GM19397 (cell line): ENCODE results near the gene STIM1.

ENCODE experiments used
- ATAC-seq: cut with Tn5 transposase; IDR thresholded peaks from one replicate; pipeline ENCODE4 v1.9.1; 2021; ENCODE audit warnings: mild to moderate bottlenecking, moderate library complexity; ENCODE audit not compliant: unreplicated experiment

STIM1 gene

DNA sequence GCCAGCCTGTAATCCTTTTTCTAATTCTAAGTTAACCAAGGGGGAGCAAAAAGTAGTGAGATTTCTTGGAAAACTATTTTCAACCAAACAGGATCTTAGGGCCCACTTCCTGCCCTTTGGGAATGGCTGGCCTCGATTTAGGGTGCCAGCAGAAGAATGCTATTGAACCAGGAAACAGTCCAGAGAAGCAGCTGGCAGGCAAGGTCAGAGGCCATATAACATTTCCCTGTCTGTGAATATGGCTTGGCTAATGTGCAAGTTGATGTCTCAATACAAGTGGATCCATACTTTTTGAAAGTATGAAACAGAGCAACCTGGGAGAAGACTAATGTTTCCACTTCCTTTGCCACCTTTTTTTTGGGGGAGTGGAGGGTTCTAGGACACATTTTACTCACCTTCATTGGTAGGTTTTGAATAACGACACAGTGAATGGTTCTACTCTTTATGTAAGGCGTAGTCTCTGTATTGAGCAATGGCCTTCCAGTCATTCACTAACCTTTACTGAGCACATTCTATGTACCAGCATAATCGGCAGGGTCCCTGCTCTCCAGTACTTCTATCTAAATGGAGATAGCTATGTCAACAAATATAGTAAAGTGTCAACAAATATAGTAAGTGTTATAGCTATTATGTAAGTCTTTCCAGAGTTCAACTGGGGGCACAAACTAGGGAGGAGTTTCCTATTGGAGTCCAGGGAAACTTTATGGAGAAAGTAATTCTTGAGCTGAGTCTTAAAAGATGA is 204.9 kb downstream of the STIM1 start:
- no peak for ATAC-seq

DNA sequence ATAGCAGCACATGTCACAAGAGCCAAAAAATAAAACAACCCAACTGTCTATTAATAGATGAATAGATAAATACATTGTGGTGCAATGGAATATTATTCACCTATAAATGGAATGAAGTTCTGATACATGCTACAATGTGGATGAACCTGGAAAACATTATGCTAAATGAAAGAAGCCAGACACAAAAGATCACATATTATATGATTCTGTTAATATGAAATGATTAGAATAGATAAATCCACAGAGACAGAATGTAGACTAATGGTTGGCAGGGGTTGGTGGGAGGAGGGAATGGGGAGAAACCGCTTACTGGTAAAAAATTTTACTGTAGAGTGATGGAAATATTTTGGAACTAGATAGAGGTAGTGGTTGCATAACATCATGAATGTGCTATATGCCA is 206.2 kb downstream of the STIM1 start:
- ATAC-seq, result no peak

DNA sequence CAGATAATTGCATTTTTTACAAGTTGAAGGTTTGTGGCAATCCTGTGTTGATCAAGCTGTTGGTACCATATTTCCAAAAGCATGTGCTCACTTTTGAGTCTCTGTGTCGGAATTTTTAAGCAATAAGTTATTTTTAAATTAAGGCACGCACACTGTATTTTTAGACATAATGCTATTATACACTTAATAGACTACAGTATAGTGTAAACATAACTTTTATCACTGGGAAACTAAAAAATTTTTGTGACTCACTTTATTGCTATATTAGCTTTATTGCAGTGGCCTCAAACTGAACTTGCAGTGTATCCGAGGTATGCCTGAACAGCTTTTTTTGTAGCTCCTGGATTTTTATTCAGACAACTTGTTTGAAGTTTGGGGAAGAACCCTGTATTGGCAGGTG is 207.9 kb downstream of the STIM1 start:
- ATAC-seq, result no peak

DNA sequence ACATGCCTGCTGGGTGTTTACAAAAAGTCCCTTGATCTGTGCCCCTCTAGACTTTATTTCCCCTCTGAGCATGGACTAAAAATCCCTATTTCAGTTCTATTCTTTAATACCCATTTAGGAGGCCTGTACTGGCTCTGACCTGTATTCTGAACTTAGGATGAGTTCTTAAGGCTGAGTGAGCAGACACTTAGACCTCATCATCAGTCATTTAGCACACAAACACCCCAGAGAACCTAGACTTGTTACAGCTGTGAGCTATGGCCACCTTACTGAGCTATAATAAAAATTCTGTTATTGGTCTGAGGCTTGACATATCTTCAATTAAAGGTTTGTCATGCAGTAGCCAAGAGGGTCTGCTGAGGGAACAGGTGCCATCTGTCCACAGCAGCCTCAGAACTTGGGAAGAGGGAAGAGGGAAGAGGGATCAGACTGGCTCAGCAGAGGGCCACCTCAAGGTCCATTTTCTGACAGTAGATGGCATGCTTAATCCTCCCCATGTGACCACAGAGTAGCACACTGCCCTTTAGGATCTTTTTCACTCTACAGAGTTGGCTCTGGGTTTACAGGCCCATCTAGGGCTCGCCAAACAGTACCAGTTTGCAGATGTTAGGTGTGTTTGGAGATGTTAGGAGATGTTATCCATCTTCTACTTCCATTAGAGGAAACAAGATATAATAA is 209.0 kb downstream of the STIM1 start:
- no peak for ATAC-seq

DNA sequence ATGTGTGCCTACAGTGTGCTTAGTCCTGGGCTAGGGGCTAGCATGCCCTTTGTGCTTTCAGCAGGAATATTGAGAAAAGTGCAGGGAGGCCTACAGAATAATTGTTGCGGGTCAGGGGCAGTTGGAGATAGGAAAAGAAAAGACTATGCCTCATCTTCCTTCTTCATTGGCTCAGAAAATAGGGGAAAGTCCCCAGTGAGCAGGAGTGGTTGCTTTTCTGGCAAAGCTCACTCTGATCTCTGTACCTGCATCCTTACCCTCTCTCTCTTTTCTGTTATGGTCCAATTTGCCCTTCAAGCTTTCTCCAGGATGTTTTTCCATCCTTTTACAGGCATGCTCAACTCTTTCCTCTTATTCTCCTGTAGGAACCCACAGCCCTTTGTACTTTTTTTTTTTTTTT is 209.6 kb downstream of the STIM1 start:
- ATAC-seq, result no peak

DNA sequence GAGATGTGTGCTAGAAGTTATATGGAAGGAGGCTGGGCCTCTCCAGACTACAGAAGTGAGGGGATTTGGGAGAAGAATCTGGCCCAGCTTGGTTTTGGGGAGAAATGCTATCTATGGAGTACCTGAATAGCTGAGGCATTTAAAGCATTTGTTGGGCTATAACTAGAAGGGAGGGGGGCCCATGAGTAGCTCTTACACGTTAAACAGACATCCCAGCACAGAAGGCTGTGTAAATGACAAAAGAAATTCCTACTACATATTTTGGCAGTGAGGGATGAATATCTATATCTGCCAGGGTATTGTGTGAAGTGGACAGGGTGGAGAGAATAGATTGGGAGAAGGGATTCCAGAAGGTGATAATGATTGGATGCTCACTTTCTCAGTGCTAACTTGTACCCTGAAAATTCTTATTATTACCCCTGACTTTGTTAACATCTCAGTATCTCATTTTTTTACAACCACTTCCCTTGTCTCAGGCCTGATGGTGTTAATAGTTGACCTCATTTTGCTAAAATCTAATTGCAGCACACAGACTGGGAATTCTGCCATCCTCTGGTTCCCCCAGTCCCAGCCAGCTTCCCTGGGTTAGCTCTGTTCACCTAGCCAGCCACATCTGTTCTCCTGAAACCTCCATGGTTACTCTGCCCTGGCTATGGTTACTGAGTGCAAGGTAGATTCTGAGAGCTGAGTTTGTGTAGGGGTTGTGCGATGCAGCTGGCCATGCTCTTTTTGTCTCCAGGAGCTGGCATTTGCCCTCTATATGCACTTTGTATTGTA is 210.3 kb downstream of the STIM1 start:
- ATAC-seq, result no peak

DNA sequence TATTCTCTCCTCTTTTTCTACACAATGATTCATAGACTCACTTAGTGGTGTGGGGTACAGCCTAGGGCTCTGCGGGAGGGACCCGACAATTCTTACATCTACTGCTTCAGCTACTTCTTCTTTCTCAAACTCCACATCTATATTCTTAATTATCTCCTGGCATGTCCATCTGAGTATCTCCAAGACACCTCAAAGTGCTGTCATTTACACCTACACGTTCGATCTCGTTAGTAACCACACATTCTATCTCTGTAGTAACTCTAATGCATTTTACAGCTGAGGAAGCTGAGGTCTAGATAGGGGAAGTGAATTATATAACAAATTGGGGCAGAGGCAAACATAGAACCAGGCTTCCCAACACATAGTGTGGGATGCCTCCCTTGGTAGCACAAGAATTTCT is 211.4 kb downstream of the STIM1 start:
- no peak for ATAC-seq

DNA sequence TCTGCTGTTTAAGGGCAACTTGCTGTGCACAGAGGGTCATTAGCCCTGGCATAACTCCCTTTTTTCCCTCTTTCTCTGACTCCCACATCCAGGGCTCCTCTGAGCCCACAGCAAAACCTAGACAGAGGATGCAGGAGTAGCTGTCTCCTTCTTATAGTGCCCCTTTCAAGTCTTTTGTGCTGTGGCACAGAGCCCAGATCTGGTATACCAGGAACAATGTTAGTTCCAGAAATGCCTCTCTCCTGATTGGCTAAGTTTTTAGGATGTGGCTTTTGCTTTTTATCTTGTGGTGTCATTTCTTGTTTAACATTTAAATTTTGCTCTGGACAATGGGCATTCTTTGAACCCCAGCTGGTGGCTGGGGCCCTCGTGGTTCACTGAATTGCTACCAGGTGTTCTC is 213.5 kb downstream of the STIM1 start:
- ATAC-seq, result no peak

DNA sequence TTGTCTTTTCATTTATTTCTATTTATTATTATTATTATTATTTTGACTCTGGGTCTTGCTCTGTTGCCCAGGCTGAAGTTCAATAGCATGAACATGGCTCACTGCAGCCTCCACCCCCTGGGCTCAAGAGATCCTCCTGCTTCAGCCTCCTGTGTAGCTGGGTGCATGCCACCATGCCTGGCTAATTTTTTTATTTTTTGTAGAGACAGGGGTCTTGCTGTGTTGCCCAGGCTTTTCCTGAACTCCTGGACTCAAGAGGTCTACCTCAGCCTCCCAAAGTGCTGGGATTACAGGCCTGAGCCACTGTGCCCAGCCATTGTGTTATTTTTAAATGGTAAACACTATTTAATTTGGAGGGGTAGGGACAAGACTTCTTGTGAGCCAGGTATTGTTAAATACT is 215.9 kb downstream of the STIM1 start:
- ATAC-seq, result no peak

DNA sequence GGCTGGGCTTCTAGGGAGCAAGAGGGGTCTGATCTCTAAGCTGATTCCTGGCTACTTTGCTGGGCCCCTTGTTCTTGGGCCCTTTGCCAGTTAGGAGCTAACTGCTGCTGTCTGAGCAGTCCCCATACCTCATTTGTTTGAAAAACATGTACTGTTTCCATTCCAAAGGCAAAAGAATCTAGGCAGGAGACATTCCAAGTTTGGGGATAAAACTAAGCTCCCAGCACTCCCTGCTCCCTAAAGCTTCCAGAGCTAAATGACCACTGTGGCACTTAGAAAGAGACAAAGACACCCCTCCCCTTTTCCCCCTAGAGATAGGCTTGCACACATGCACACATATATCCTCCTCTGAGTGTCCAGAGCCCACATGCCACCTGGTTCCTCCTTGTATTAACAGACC is 216.4 kb downstream of the STIM1 start:
- ATAC-seq, result no peak

DNA sequence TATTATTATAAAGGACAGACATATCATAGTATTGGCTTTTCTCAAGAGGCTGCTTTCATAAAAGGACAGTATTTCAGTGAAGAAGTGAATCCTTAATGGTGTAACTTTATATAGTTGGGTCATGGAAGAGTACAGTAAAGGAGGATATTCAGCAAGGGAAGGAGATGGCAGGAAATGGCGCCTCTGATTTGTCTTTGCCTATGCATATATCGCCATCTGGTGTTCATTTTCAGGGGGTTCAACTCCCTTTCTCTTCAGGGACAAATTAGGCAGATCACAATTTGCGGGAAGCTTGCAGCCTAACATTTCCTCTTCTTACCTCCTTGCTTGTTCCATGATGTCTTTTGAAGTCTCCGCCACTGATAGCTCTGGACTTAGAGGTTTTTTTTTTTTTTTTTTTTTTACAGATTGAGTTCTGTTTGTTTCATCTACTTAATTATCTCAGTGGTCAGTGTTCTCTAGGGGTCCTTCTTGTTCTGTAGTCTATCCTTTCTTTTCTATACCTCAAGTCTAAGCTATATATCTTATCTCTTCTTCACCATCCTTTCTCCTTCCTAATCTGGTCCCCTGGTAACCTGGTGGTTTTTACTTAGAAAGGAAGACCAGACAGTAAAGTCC is 217.3 kb downstream of the STIM1 start:
- ATAC-seq, result no peak

DNA sequence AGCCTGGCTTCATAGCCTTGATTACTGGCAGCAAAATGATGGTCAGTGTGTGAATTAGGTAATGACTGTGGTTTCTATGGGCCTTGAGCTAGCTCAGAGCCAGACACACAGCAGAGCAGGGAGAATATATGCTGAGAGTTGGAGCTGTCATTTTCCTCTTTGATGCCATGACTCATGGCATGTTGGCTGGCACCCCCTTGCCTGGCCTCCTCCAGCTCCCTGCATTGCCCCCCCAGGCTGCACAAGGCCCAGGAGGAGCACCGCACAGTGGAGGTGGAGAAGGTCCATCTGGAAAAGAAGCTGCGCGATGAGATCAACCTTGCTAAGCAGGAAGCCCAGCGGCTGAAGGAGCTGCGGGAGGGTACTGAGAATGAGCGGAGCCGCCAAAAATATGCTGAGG is 218.8 kb downstream of the STIM1 start:
- ATAC-seq, result no peak

DNA sequence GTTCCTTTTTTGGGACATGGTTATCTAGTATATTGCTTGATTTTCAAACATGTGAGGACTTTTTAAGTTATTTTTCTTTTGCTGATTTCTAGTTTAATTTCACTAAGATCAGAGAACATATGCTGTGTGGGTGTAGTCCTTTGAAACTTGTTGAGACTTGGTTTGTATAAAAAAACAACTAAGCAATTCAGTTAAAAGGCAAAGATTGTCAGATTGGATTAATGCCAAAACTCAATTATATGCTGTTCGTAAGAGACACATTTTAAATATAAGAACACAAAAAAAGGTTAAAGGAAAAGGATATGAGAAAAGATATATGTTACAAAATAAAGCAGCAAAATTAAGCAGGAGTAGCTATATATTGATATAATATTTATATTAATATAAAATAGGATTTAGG is 221.3 kb downstream of the STIM1 start:
- no peak for ATAC-seq

DNA sequence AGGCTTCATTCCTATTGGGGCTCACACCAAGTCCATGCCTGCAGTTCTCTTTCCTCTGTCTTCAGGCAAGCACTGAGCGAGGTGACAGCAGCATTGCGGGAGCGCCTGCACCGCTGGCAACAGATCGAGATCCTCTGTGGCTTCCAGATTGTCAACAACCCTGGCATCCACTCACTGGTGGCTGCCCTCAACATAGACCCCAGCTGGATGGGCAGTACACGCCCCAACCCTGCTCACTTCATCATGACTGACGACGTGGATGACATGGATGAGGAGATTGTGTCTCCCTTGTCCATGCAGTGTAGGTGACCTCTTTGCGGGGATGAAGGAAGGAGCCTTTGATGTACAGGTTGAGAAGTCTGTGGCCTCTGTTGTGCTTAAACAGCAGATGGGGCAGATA is 227.7 kb downstream of the STIM1 start:
- no peak for ATAC-seq

DNA sequence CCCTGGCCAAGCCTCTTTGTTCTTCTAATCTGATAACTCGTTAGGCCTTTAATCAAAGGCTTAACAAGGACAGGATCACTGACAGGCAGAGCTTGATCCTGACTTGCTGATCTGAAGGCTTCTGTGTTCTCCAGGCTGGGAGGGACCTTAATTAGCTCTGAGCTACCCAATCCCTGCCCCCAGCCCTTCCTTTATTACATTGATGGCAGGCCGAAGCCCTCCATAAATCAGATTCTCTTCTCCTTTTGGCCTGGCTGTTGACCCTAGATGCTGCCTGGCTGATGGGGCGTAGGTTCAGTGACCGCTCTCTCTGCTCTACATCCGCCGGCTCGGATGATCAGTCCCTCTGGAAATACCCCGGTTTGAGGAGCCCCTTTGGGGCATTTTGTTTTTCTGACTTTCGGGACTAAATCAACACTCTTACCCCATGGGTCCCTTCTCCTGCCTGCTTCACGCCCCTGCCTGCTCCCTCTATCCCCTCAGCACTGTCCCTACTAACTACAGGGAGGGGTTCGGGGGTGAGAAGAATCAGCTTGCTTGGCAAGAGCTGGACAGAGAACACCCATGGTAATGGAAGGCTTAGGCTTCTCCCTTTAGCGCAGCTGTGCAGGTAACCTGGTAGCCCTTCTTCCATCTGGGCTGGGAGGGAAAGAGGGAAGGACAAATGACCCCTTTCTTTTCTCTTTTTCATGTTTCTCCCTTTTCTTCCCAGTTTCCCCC is 229.1 kb downstream of the STIM1 start:
- no peak for ATAC-seq

DNA sequence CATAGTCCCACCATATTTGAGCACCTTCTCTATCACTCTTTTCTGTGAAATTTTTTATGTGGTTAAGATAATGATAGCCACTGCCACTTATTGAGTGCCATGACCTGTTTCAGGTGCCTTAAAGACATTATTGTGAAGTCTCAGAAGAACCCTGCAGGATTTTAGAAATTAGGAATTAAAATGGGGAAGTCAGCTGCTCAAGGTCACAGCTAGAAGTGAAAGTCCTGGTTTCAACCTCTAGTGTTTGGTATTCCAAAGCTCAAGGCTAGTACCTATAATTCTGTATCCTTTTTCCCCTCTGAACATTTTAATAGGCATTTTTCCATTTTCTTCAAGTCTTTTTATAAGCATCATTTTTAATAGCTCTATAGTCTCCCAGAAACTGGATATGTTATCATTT is 230.1 kb downstream of the STIM1 start:
- ATAC-seq, result no peak

DNA sequence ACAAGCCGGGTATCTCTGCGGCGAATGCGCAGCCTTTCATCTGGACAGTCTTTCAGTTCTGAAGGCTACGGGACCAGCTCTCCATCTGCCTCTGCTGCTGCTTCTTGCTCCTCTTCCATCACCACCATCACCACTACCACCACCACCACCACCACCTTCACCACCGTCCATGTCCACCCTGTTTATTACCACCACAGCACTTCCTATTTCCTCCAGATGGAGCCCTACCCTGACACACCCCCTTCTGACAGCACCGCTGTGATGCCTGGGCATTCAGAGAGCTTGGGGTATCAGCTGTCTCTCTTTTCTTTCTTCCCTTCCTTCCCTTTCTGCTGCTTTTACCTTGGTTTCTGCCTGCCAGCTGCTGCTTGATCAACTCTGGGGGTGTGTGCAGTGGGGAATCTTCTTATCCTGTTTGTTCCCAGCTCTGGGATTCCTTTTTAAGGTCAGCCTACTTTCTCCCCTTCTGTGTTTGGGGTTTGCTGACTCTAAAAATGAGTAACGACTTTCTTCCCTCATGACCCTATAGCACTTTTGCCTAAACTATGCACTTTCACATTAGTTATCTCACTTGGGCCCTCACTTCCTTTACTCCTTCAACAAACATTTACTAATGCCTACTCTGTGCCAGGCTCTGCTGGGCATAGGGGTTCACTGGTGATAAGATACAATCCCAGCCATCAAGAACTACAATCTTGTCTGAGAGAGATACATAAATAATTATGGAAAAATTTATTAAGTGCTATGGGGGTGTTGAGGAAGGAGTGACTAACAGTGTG is 231.3 kb downstream of the STIM1 start:
- ATAC-seq, result no peak

DNA sequence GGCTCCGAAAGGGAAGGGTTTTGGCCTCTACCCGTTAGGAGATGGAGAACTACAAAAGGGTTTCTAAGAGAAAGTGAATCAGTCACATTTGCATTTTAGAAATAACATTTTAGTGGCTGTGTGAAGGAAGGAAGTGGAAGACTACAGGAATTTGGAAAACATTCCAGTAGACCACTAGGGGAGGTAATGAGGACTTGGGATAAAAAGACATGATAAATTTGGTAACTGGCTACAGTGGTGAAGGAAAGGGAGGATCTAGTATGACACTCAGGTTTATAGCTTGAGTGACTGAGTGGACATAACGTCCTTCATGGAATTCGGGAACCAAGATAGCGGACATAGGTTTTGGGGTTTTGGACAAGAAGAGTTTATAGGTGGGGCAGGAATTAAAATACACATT is 232.1 kb downstream of the STIM1 start:
- no peak for ATAC-seq

DNA sequence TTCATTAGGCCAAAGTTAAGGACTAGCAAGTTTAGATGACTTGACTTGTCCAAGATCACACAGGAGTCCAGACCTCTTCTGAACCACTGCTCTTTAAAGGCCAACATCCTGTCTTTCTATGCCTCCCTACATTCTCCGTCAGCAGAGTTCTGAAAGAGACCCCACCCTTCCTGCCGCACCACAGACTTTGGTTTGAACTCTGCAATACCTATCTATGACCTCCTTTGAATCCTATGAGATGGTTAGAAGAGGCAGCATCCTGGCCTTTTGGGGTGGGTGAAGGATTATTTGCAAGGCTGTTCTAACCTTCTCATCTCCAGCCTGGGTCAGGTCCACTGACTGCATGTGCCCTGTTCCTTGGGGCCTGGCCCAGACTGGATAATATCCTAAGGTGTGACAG is 234.8 kb downstream of the STIM1 start:
- no peak for ATAC-seq

DNA sequence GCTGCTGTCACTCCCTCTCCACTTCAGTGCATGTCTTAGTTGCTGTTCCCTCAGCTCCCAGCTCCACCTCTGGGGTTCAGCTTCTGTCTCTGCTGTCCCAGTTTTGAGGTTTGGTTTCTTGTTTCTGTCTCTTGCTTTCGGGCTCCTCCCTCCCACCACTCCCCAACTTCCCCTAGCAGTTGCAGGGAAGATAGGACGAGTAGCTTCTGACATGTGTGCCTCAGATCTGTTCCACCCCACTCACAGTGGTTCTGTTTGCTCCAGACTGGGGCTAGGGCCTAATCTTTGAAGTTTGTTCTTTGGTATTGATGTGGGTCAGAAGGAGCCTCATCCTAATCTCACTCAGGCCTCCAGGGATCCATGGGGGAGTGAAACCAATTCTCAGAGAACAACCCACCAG is 236.6 kb downstream of the STIM1 start:
- ATAC-seq, result no peak
